Gastrocnemius medialis (tissue), 4 donors: ENCODE measurements around the gene CAMKK2. TPM values are rescaled to one million over a fixed set of nuclear protein-coding genes. Genes with fewer than 3 reads are reported as not detected.

Source experiments
- ATAC-seq, 2 donors: fragments of 150-250 bp; one replicate each; pipeline ENCODE4 v1.9.1; 2016
- DNase-seq, 2 donors: peaks; one replicate each; pipeline ENCODE4 v3.0.0-alpha.2; 2019
- H3K27ac ChIP-seq, 4 donors: fragments of 200-600 bp; sonication (generic); 1 replicate in 1 of 4; 2 replicates in 3 of 4; pipeline ENCODE4 v1.5.1; 2016 to 2018; ENCODE audit warnings: mild to moderate bottlenecking in 2 of 4, moderate library complexity in 1 of 4
- H3K27me3 ChIP-seq, 3 donors: fragments of 200-600 bp; sonication (generic) in 2 of 3; 1 replicate in 1 of 3; 2 replicates in 2 of 3; pipeline versions ENCODE4 v1.5.1 to v1.6.0; 2016 to 2019; ENCODE audit warnings: mild to moderate bottlenecking in 1 of 3, moderate library complexity in 1 of 3
- H3K36me3 ChIP-seq, 2 donors: fragments of 200-600 bp; sonication (generic) in 1 of 2; one replicate each; pipeline ENCODE4 v1.5.1; 2017 to 2018
- H3K4me1 ChIP-seq, 2 donors: fragments of 200-600 bp; sonication (generic) in 1 of 2; one replicate each; pipeline ENCODE4 v1.5.1; 2016 to 2017; ENCODE audit warnings: mild to moderate bottlenecking in 2 of 2
- H3K4me3 ChIP-seq, 4 donors: fragments of 200-600 bp; sonication (generic) in 3 of 4; 1 replicate in 1 of 4; 2 replicates in 3 of 4; pipeline ENCODE4 v1.5.1; 2016 to 2019; ENCODE audit warnings: mild to moderate bottlenecking in 2 of 4
- H3K9me3 ChIP-seq, 3 donors: fragments of 200-600 bp; sonication (generic) in 2 of 3; 1 replicate in 1 of 3; 2 replicates in 2 of 3; pipeline ENCODE4 v1.5.1; 2016 to 2019
- POLR2A ChIP-seq, 2 donors: fragments of 450-650 bp; IDR thresholded peaks; one replicate each; pipeline ENCODE4 v1.6.1; 2017; ENCODE audit warnings: antibody characterized with exemption in 2 of 2, mild to moderate bottlenecking in 2 of 2, moderate library complexity in 2 of 2
- in situ Hi-C, 4 donors: fragments of 200-750 bp; cut with MboI; loops; one replicate each; pipeline versions ENCODE4 v1.15.0 to v1.8.0; 2017; ENCODE audit warnings: low sequenced_read_pairs in 4 of 4
- intact Hi-C: fragments of 100-400 bp; cut with DNase I; formaldehyde crosslinking; loops from one replicate; pipeline ENCODE4 v1.15.1; 2023; ENCODE audit warnings: low total_unique reads
- total RNA-seq, 4 donors: library from RNA; depleted of rRNA; stranded (reverse); fragments of >200 nt; gene quantifications; one replicate each; pipeline versions ENCODE4 v1.1.0 to v1.2.3, GENCODE V29; 2016
- TF ChIP-seq, protein P1 (sequence below), 5 experiments: fragments of 450-650 bp in 3 of 5; fragments of 200-600 bp in 2 of 5; sonication (generic) in 2 of 5; IDR thresholded peaks in 4 of 5; conservative IDR thresholded peaks in 1 of 5; 1 replicate in 4 of 5; 2 replicates in 1 of 5; pipeline ENCODE4 v1.5.1; 2016 to 2019; ENCODE audit warnings: antibody characterized with exemption in 5 of 5, mild to moderate bottlenecking in 3 of 5, moderate library complexity in 3 of 5

The CAMKK2 gene
- total RNA-seq, 4 donors from 2014 or later, result 6.0 to 10.2 (median 7.5) TPM

DNA sequence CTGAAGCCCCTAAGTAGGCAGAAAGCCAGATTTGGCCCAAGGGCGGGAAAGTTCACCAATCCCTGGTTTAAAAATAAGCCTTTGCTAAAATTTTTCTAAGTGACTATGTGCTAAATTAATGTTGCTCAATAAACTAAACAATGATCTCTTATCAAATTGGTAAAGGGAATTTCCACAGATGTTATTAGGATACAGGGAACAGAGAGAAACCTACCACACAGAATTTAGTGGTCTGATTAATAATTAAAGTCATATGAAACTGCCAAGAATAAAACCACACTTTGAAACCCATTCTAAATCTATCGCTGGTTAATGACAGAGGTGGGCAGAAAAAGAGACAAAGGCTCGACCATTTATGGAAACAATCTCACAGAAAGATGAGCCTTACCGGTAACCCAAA lies 33.7 kb upstream of the CAMKK2 start:
- ATAC-seq, result no peak
- no peak overlapping the region for H3K4me3 ChIP-seq
- H3K4me1 ChIP-seq, result peaks cover 0 to 8% of the 10 kb centered on the region in 2 donors
- intact Hi-C loops, result no loop called here
- in situ Hi-C loops, result loop anchor here (5.0 to 10.0 kb wide), 4 partner anchors 107 to 117 kb away; no protein-coding TSS in a partner anchor
- no peak for DNase-seq
- H3K9me3 ChIP-seq, result no peaks in the 10 kb centered on the region
- TF ChIP-seq, protein P1, sequence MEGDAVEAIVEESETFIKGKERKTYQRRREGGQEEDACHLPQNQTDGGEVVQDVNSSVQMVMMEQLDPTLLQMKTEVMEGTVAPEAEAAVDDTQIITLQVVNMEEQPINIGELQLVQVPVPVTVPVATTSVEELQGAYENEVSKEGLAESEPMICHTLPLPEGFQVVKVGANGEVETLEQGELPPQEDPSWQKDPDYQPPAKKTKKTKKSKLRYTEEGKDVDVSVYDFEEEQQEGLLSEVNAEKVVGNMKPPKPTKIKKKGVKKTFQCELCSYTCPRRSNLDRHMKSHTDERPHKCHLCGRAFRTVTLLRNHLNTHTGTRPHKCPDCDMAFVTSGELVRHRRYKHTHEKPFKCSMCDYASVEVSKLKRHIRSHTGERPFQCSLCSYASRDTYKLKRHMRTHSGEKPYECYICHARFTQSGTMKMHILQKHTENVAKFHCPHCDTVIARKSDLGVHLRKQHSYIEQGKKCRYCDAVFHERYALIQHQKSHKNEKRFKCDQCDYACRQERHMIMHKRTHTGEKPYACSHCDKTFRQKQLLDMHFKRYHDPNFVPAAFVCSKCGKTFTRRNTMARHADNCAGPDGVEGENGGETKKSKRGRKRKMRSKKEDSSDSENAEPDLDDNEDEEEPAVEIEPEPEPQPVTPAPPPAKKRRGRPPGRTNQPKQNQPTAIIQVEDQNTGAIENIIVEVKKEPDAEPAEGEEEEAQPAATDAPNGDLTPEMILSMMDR (IDR thresholded peaks at IDR 0.05 in 4 of 5, conservative IDR thresholded peaks at IDR 0.05 in 1 of 5), result no peak
- TF ChIP-seq POLR2A (IDR thresholded peaks at IDR 0.05), result no peak
- no peak overlapping the region for H3K27ac ChIP-seq
- H3K27me3 ChIP-seq, result no peaks in the 10 kb centered on the region
- peaks cover 0 to 94% of the 10 kb centered on the region in 2 donors for H3K36me3 ChIP-seq

DNA sequence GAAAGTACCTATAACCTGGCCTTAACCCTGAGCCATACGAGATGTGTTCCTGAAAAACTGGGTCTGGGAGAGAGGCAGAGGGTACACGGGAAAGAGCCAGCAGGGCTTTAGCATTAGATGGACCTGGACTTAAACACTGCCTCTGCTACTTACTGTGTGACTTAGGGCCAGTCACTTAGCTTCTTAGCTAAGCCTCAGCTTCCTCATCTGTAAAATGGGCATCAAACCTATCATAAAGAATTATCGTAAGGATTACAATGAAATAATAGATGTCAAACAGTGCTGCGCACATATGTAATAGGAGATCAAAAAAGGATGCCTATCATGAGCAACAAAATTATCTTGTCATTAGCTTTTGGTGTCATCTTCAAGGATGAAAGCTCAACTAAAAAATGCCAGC lies 32.1 kb upstream of the CAMKK2 start:
- Histone ChIP-seq H3K4me3 (no peak overlapping the region), H3K9me3 (no peaks in the 10 kb centered on the region), H3K36me3 (peaks cover 0 to 93% of the 10 kb centered on the region in 2 donors), H3K27ac (no peak overlapping the region), H3K27me3 (no peaks in the 10 kb centered on the region), H3K4me1 (peaks cover 0 to 8% of the 10 kb centered on the region in 2 donors)
- no peak for ATAC-seq
- intact Hi-C loops (no loop called here), in situ Hi-C loops (no loop called here)
- TF ChIP-seq POLR2A (IDR thresholded peaks at IDR 0.05), result no peak
- TF ChIP-seq, protein P1 (IDR thresholded peaks at IDR 0.05 in 4 of 5, conservative IDR thresholded peaks at IDR 0.05 in 1 of 5), result no peak
- no peak for DNase-seq

DNA sequence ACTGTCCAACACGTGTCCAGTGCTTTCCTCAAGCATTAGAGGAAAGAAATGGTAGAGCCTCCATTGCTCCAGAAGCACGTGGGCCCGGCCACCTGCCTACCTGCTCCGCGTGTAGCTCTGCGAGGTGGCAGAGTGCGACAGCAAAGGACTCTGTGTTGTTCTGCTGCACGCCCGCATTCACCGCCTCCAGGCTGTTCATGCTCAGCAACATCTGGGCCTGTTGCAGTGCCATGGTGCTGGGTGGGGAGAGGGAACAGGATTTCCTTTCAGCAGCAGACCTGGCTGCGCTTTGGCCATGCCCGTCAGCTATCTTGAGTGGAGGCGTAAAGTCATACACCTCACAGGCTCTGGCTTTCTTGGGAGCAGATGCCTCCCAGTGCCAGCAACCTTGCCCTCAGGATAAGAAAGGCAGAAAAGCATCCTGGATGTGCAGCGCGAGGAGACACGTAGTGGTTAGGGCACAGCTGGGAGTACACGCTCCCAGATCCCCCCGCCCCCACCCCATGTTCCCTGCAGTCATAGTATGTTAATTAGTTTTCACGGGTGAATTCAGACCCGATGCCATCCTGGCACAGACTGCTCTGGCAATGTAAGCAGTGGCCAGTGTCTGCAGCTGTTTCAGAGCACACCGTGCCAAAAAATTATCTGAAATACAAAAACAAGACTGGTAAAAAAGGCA lies 30.6 kb upstream of the CAMKK2 start:
- no peak overlapping the region for H3K4me3 ChIP-seq
- TF ChIP-seq POLR2A (IDR thresholded peaks at IDR 0.05), result no peak
- TF ChIP-seq, protein P1 (IDR thresholded peaks at IDR 0.05 in 4 of 5, conservative IDR thresholded peaks at IDR 0.05 in 1 of 5), result no peak
- H3K36me3 ChIP-seq, result peaks cover 0 to 93% of the 10 kb centered on the region in 2 donors
- no peak for DNase-seq
- H3K9me3 ChIP-seq, result no peaks in the 10 kb centered on the region
- H3K27ac ChIP-seq, result no peak overlapping the region
- peaks cover 0 to 8% of the 10 kb centered on the region in 2 donors for H3K4me1 ChIP-seq
- no peaks in the 10 kb centered on the region for H3K27me3 ChIP-seq
- in situ Hi-C loops, result no loop called here
- ATAC-seq, result no peak
- intact Hi-C loops, result no loop called here

DNA sequence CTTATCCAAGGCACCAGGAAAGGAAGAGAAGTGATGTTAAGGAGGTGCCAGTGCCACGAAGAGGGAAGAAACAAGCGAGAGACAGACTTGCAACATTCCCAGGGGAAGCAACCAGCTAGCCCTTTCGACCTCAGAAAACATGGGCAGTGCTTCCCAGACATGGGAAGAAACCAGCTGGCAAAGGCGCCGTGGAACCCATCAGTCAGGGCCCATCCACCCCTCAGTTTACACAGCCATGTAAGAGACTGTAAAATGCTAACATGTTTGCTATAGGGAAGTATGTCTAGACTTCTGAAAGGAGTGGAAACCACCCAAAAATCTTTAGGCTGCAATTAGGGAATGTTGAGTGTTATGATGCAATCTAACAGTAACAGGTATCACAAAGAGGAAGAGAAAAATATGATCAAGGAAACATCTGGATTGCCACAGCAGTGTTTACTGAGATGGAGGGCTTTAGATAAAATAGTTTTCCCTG lies 29.4 kb upstream of the CAMKK2 start:
- Histone ChIP-seq H3K9me3 (no peaks in the 10 kb centered on the region), H3K4me1 (peaks cover 0 to 8% of the 10 kb centered on the region in 2 donors), H3K27ac (no peak overlapping the region), H3K36me3 (peaks cover 0 to 82% of the 10 kb centered on the region in 2 donors), H3K27me3 (no peaks in the 10 kb centered on the region), H3K4me3 (no peak overlapping the region)
- ATAC-seq, result no peak
- TF ChIP-seq POLR2A (IDR thresholded peaks at IDR 0.05), result no peak
- TF ChIP-seq, protein P1 (IDR thresholded peaks at IDR 0.05 in 4 of 5, conservative IDR thresholded peaks at IDR 0.05 in 1 of 5), result no peak
- intact Hi-C loops, result no loop called here
- no peak for DNase-seq
- in situ Hi-C loops, result no loop called here
